Endothelial cell of umbilical vein (primary cell): Measurements from ENCODE around the gene CWF19L2. TPM values are rescaled to one million over a fixed set of nuclear protein-coding genes. Genes with fewer than 3 reads are reported as not detected.
"Not testable (repeated sequence)": the region's sequence is repeated elsewhere in the genome, so short reads cannot be mapped to it uniquely, and the experiment has no call there.

Source experiments
- BruUV-seq: library from RNA; stranded (reverse); fragments of 400-500 nt; replicated peaks from 2 replicates; lab custom pipeline; 2021; lab: Mats Ljungman, UMichigan
- CTCF ChIA-PET: fragments of 300-600, 350-600 bp; sonication (Branson Sonifier 250); formaldehyde crosslinking; loops from one replicate; lab custom pipeline; 2021; ENCODE audit warnings: antibody characterized with exemption, inconsistent platforms; lab: Charles Lee
- POLR2A ChIA-PET: fragments of 300-600, 350-600 bp; sonication (Branson Sonifier 250); formaldehyde crosslinking; loops from one replicate; lab custom pipeline; 2021; ENCODE audit warnings: antibody characterized with exemption, inconsistent platforms; lab: Charles Lee
- DNase-seq: peaks from one replicate; pipeline ENCODE4 v3.0.0-alpha.2; 2011; ENCODE audit warnings: low read depth, low spot score
- FAIRE-seq: peaks from 2 replicates; lab custom pipeline; 2011; peaks lifted over from hg19 to GRCh38; lab: Jason Lieb, UNC
- H2AFZ ChIP-seq: 2 replicates; pipeline ENCODE4 v1.6.0; 2012; ENCODE audit warnings: low read depth, low read length, control low read depth, inconsistent platforms
- H3K27ac ChIP-seq: 2 replicates; pipeline ENCODE4 v1.5.1; 2011; ENCODE audit warnings: low read depth, mild to moderate bottlenecking, control low read depth, low read length, moderate library complexity; ENCODE audit not compliant: insufficient read depth
- H3K27me3 ChIP-seq, 2 experiments: 2 replicates each; pipeline versions ENCODE4 v1.6.0 to v1.6.1; 2011; ENCODE audit warnings: low read length in 2 of 2, mixed read lengths in 1 of 2; ENCODE audit not compliant: control insufficient read depth in 2 of 2, insufficient read depth in 2 of 2
- H3K36me3 ChIP-seq, 2 experiments: 2 replicates in 1 of 2; 3 replicates in 1 of 2; pipeline ENCODE4 v1.5.1; 2011; ENCODE audit warnings: low read length in 2 of 2, mild to moderate bottlenecking in 1 of 2, moderate library complexity in 1 of 2; ENCODE audit not compliant: control insufficient read depth in 2 of 2, insufficient read depth in 2 of 2; ENCODE audit errors: extremely low read depth in 1 of 2
- H3K4me1 ChIP-seq: 3 replicates; pipeline ENCODE4 v1.5.1; 2011; ENCODE audit warnings: mild to moderate bottlenecking, low read length; ENCODE audit not compliant: control insufficient read depth, insufficient read depth; ENCODE audit errors: extremely low read depth
- H3K4me2 ChIP-seq: 2 replicates; pipeline ENCODE4 v1.6.1; 2011; ENCODE audit warnings: low read length, control low read depth, mixed read lengths; ENCODE audit not compliant: insufficient read depth
- H3K4me3 ChIP-seq, 3 experiments: fragments of 200-600 bp in 1 of 3; sonication (generic), shearing (Covaris generic) in 1 of 3; replicated peaks in 1 of 3; 2 replicates each; pipeline ENCODE4 v1.5.1; 2011 to 2016; ENCODE audit warnings: control low read depth in 3 of 3, low read length in 3 of 3, mild to moderate bottlenecking in 2 of 3, inconsistent platforms in 1 of 3, low read depth in 1 of 3, moderate library complexity in 1 of 3; ENCODE audit not compliant: insufficient read depth in 1 of 3
- H3K79me2 ChIP-seq: 2 replicates; pipeline ENCODE4 v1.6.0; 2012; ENCODE audit warnings: low read length, inconsistent platforms; ENCODE audit not compliant: control insufficient read depth, insufficient read depth
- H3K9ac ChIP-seq: replicated peaks from 2 replicates; pipeline ENCODE3; 2011; ENCODE audit warnings: low read length, control low read depth; ENCODE audit not compliant: insufficient read depth; ENCODE audit errors: extremely low read depth
- H3K9me1 ChIP-seq: replicated peaks from 3 replicates; pipeline ENCODE4 v1.6.0; 2011; ENCODE audit warnings: mild to moderate bottlenecking, low read length; ENCODE audit not compliant: control insufficient read depth, insufficient read depth; ENCODE audit errors: extremely low read depth
- H3K9me3 ChIP-seq: replicated peaks from 2 replicates; pipeline ENCODE4 v1.5.1; 2012; ENCODE audit warnings: low read length, inconsistent platforms; ENCODE audit not compliant: control insufficient read depth, insufficient read depth
- H4K20me1 ChIP-seq: replicated peaks from 2 replicates; pipeline ENCODE3; 2011; ENCODE audit warnings: mild to moderate bottlenecking, low read length; ENCODE audit not compliant: control insufficient read depth, insufficient read depth; ENCODE audit errors: extremely low read depth
- EZH2 ChIP-seq: IDR thresholded peaks from 2 replicates; pipeline ENCODE4 v1.6.1; 2012; ENCODE audit warnings: borderline replicate concordance, low read depth, mild to moderate bottlenecking, moderate library complexity, low read length, inconsistent platforms; ENCODE audit not compliant: severe bottlenecking
- FOS ChIP-seq: IDR thresholded peaks from 2 replicates; pipeline ENCODE4 v1.6.1; 2011; ENCODE audit warnings: mild to moderate bottlenecking, low read length, moderate library complexity, borderline replicate concordance; ENCODE audit not compliant: insufficient read depth
- GATA2 ChIP-seq: IDR thresholded peaks from 2 replicates; pipeline ENCODE4 v1.7.0; 2011; ENCODE audit warnings: low read depth, mild to moderate bottlenecking, moderate library complexity, mixed read lengths, low read length; ENCODE audit not compliant: insufficient read length, insufficient read depth
- JUN ChIP-seq: IDR thresholded peaks from 2 replicates; pipeline ENCODE4 v1.6.1; 2011; ENCODE audit warnings: borderline replicate concordance, low read depth; ENCODE audit not compliant: insufficient read length, insufficient read depth
- MYC ChIP-seq: IDR thresholded peaks from one replicate; pipeline ENCODE4 v1.6.1; 2011; ENCODE audit warnings: mild to moderate bottlenecking, low read depth, low read length
- POLR2A ChIP-seq: IDR thresholded peaks from 2 replicates; pipeline ENCODE4 v1.6.1; 2012; ENCODE audit warnings: low read depth, mild to moderate bottlenecking, control low read depth, low read length
- POLR2AphosphoS5 ChIP-seq: IDR thresholded peaks from 2 replicates; pipeline ENCODE4 v1.6.1; 2012; ENCODE audit warnings: low read depth, mild to moderate bottlenecking, control low read depth, low read length, moderate library complexity; ENCODE audit not compliant: insufficient read depth
- dilution Hi-C: fragments of 300-500 bp; cut with MboI; formaldehyde crosslinking; loops from one replicate; pipeline ENCODE4 v1.15.0; 2019; ENCODE audit warnings: low sequenced_read_pairs; ENCODE audit not compliant: extremely low pct_ligation_motif_present
- intact Hi-C: fragments of 100-400 bp; cut with micrococcal nuclease; formaldehyde crosslinking; loops from one replicate; pipeline ENCODE4 v1.10.0; 2022
- polyA plus RNA-seq, 4 experiments: library from polyadenylated mRNA; depleted of rRNA in 3 of 4; stranded (reverse) in 3 of 4; unstranded in 1 of 4; fragments of >200 nt; gene quantifications; 2 replicates each; pipeline versions ENCODE4 v1.2.1 to v1.2.3, GENCODE V29; 2011 to 2012; ENCODE audit warnings: missing spikeins in 1 of 4
- total RNA-seq: library from RNA; stranded (reverse); gene quantifications from 2 replicates; pipeline ENCODE4 v1.2.3, GENCODE V29; 2021
- TF ChIP-seq, protein P1 (sequence below), 2 donors: IDR thresholded peaks; 1 replicate in 1 of 2; 2 replicates in 1 of 2; pipeline ENCODE4 v1.5.1; 2011; ENCODE audit warnings: low read length in 2 of 2, mild to moderate bottlenecking in 2 of 2, moderate library complexity in 2 of 2, control low read depth in 1 of 2, inconsistent platforms in 1 of 2, low read depth in 1 of 2; ENCODE audit not compliant: insufficient read depth in 1 of 2; ENCODE audit errors: extremely low read depth in 1 of 2
- TF ChIP-seq, protein P2 (sequence below): IDR thresholded peaks from 2 replicates; pipeline ENCODE4 v1.6.1; 2011; ENCODE audit not compliant: insufficient read depth, insufficient read length

CWF19L2 gene
- total and polyA plus RNA-seq, 2 donors (not counting 3 experiments of a cell fraction or from before 2014, with no cell fraction given): 1.4 to 11.8 TPM

DNA sequence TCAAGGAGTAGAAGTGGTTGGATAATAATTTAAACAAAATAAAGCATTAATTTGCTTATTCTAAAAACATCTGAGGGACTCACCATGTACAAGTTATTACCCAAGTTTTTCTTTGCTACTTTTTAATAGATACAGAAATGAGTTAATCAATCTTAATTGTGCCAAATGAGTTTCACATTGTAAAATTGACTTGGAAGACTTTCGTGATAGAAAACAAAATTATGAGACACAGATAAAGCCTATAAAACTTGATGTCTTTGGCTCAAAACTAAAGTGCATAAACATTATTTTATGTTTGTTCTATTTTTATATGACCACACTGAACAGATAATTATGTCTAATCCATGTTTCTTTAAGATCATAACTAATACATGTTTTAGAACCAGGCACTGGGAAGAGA lies 10.1 kb upstream of the CWF19L2 start:
- Histone ChIP-seq H2AFZ (no peak overlapping the region), H3K4me3 (no peak overlapping the region), H4K20me1 (no peaks in the 10 kb centered on the region), H3K4me2 (no peak overlapping the region), H3K36me3 (no peaks in the 10 kb centered on the region), H3K27ac (no peak overlapping the region), H3K9me1 (no peaks in the 10 kb centered on the region), H3K9me3 (no peaks in the 10 kb centered on the region), H3K9ac (no peak overlapping the region), H3K27me3 (peaks cover 2 to 4% of the 10 kb centered on the region in 2 experiments), H3K4me1 (no peaks in the 10 kb centered on the region), H3K79me2 (no peaks in the 10 kb centered on the region)
- no TSS peak for BruUV-seq
- ChIA-PET POLR2A (no interaction called here), CTCF (no interaction called here)
- dilution Hi-C loops: no loop called here
- no peak for FAIRE-seq
- DNase-seq: no peak
- intact Hi-C loops: no loop called here
- no peak for TF ChIP-seq POLR2A
- TF ChIP-seq FOS: no peak
- TF ChIP-seq, protein P1, sequence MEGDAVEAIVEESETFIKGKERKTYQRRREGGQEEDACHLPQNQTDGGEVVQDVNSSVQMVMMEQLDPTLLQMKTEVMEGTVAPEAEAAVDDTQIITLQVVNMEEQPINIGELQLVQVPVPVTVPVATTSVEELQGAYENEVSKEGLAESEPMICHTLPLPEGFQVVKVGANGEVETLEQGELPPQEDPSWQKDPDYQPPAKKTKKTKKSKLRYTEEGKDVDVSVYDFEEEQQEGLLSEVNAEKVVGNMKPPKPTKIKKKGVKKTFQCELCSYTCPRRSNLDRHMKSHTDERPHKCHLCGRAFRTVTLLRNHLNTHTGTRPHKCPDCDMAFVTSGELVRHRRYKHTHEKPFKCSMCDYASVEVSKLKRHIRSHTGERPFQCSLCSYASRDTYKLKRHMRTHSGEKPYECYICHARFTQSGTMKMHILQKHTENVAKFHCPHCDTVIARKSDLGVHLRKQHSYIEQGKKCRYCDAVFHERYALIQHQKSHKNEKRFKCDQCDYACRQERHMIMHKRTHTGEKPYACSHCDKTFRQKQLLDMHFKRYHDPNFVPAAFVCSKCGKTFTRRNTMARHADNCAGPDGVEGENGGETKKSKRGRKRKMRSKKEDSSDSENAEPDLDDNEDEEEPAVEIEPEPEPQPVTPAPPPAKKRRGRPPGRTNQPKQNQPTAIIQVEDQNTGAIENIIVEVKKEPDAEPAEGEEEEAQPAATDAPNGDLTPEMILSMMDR (IDR thresholded peaks at IDR 0.05; ENCODE audit: extremely low read depth in 1 of 2, insufficient read depth in 1 of 2, low read depth in 1 of 2, low read length in 2 of 2): no peak
- TF ChIP-seq POLR2AphosphoS5: no peak
- no peak for TF ChIP-seq MYC
- TF ChIP-seq, protein P2, sequence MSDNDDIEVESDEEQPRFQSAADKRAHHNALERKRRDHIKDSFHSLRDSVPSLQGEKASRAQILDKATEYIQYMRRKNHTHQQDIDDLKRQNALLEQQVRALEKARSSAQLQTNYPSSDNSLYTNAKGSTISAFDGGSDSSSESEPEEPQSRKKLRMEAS: no peak
- TF ChIP-seq JUN: no peak
- TF ChIP-seq EZH2: no peak
- no peak for TF ChIP-seq GATA2

DNA sequence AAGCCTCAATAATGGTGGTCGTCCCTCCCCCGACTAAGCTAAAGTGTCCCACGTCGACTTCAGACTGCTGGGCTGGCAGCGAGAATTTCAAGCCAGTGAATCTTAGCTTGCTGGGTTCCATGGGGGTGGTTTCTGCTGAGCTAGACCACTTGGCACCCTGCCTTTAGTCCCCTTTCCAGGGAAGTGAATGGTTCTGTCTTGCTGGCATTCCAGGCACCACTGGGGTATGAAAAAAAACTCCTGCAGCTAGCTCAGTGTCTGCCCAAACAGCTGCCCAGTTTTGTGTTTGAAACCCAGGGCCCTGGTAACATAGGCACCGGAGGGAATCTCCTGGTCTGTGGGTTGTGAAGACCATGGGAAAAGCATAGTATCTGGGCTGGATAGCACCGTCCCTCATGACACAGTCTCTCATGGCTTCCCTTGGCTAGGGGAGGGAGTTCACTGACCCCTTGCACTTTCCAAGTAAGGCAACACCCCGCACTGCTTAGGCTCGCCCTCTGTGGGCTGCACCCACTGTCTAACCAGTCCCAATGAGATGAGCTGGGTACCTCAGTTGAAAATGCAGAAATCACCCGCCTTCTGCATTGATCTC lies 8.7 kb upstream of the CWF19L2 start:
- H3K4me2 ChIP-seq, H2AFZ ChIP-seq, H3K4me1 ChIP-seq, BruUV-seq, CTCF ChIA-PET, H3K9me3 ChIP-seq, dilution Hi-C loops, H4K20me1 ChIP-seq, DNase-seq, H3K9me1 ChIP-seq, H3K79me2 ChIP-seq, H3K27me3 ChIP-seq, H3K9ac ChIP-seq, POLR2A ChIA-PET, intact Hi-C loops, FAIRE-seq, H3K4me3 ChIP-seq, H3K36me3 ChIP-seq, H3K27ac ChIP-seq: not testable (repeated sequence)
